Bone marrow (tissue), 2 donors: ENCODE measurements around the gene FHOD3.

ENCODE experiments used
- DNase-seq, 2 donors: peaks; one replicate each; lab custom pipeline; 2025; lab: John Stamatoyannopoulos, UW

Gene FHOD3

GRCh38 chr18:36296650-36297416 is 680 bp upstream of the FHOD3 start:
- peak in 1 of 2 donors; percentile 22 for DNase-seq

GRCh38 chr18:36298126-36298741 is 721 bp downstream of the FHOD3 start:
- DNase-seq, result no peak

GRCh38 chr18:36299015-36299414 is 1.5 kb downstream of the FHOD3 start:
- no peak for DNase-seq

- no peak for DNase-seq
Measured at GRCh38 chr18:36300211-36300610, 2.7 kb downstream of the FHOD3 start.

- DNase-seq, result no peak
Measured at GRCh38 chr18:36301884-36302283, 4.4 kb downstream of the FHOD3 start.

- DNase-seq, result no peak
Measured at GRCh38 chr18:36302676-36303075, 5.2 kb downstream of the FHOD3 start.

GRCh38 chr18:36303211-36303844 is 5.8 kb downstream of the FHOD3 start:
- no peak for DNase-seq

- DNase-seq, result no peak
Measured at GRCh38 chr18:36304723-36305122, 7.2 kb downstream of the FHOD3 start.

- no peak for DNase-seq
Measured at GRCh38 chr18:36305375-36305774, 7.9 kb downstream of the FHOD3 start.

GRCh38 chr18:36307513-36307912 is 10.0 kb downstream of the FHOD3 start:
- no peak for DNase-seq

- no peak for DNase-seq
Measured at GRCh38 chr18:36308711-36309435, 11.4 kb downstream of the FHOD3 start.

GRCh38 chr18:36309436-36310391 is 12.2 kb downstream of the FHOD3 start:
- DNase-seq, result no peak

- no peak for DNase-seq
Measured at GRCh38 chr18:36311026-36311570, 13.6 kb downstream of the FHOD3 start.

- DNase-seq, result no peak
Measured at GRCh38 chr18:36312806-36313395, 15.4 kb downstream of the FHOD3 start.

GRCh38 chr18:36314098-36314497 is 16.6 kb downstream of the FHOD3 start:
- no peak for DNase-seq

- no peak for DNase-seq
Measured at GRCh38 chr18:36314754-36315153, 17.2 kb downstream of the FHOD3 start.

GRCh38 chr18:36315736-36316135 is 18.2 kb downstream of the FHOD3 start:
- DNase-seq, result no peak

GRCh38 chr18:36316246-36316645 is 18.7 kb downstream of the FHOD3 start:
- DNase-seq, result no peak

- no peak for DNase-seq
Measured at GRCh38 chr18:36321658-36322407, 24.3 kb downstream of the FHOD3 start.

- no peak for DNase-seq
Measured at GRCh38 chr18:36322408-36322728, 24.9 kb downstream of the FHOD3 start.
